ENCODE measurements around the gene BMP8B.

- TF ChIP-seq CTCF (IDR thresholded peaks at IDR 0.05) (no peak), POLR2A (IDR thresholded peaks at IDR 0.05; ENCODE audit: low read depth) (no peak), EP300 (IDR thresholded peaks at IDR 0.05) (no peak), POLR2AphosphoS5 (IDR thresholded peaks at IDR 0.05) (no peak)
Measured at GRCh38 chr1:39711966-39712340, 76.7 kb downstream of the BMP8B start.
